Mesodermal cell (in vitro differentiated cells): Measurements from ENCODE around the gene HNMT.
"Not testable (repeated sequence)": the region's sequence is repeated elsewhere in the genome, so short reads cannot be mapped to it uniquely, and the experiment has no call there.

ENCODE experiments used
- H3K27ac ChIP-seq: 2 replicates; pipeline ENCODE4 v1.7.0; 2013; ENCODE audit warnings: mild to moderate bottlenecking, low read depth, low read length, moderate library complexity; ENCODE audit not compliant: severe bottlenecking
- H3K36me3 ChIP-seq: 2 replicates; pipeline ENCODE4 v1.7.1; 2013; ENCODE audit warnings: mild to moderate bottlenecking, low read length, moderate library complexity; ENCODE audit not compliant: control insufficient read depth, insufficient read depth
- H3K4me1 ChIP-seq: one replicate; pipeline ENCODE4 v1.7.1; 2013; ENCODE audit warnings: mild to moderate bottlenecking, low read length; ENCODE audit not compliant: insufficient read depth, control insufficient read depth, poor library complexity, severe bottlenecking
- H3K4me3 ChIP-seq: 2 replicates; pipeline ENCODE4 v1.7.0; 2013; ENCODE audit warnings: low read length, control low read depth, mild to moderate bottlenecking; ENCODE audit not compliant: insufficient read depth, poor library complexity, severe bottlenecking; ENCODE audit errors: extremely low read depth
- H3K9me3 ChIP-seq: 2 replicates; pipeline ENCODE4 v1.7.1; 2013; ENCODE audit warnings: mild to moderate bottlenecking, low read length, moderate library complexity; ENCODE audit not compliant: control insufficient read depth
- WGBS, 2 experiments: methylation state at CpG; one replicate each; pipeline ENCODE4 v1.1.5; 2013; ENCODE audit warnings: missing lambda C conversion rate in 2 of 2; ENCODE audit not compliant: insufficient coverage in 2 of 2; 5-methylcytosine and 5-hydroxymethylcytosine counted together

The HNMT gene

GRCh38 chr2:138042311-138042710 is 78.0 kb downstream of the HNMT start:
- H3K27ac ChIP-seq, result no peak overlapping the region
- WGBS, 2 experiments, result 94 to 98% methylated on average over 3 of the region's 3 CpGs
- no peaks in the 10 kb centered on the region for H3K36me3 ChIP-seq
- no peaks in the 10 kb centered on the region for H3K4me1 ChIP-seq
- H3K4me3 ChIP-seq, result no peak overlapping the region
- H3K9me3 ChIP-seq, result no peaks in the 10 kb centered on the region

- not testable (repeated sequence) for H3K4me1 ChIP-seq, H3K9me3 ChIP-seq, H3K27ac ChIP-seq, H3K36me3 ChIP-seq, H3K4me3 ChIP-seq
- 92 to 100% methylated on average over 1 to 2 of the region's 6 CpGs for WGBS, 2 experiments
Measured at GRCh38 chr2:138043588-138043987, 79.3 kb downstream of the HNMT start.

GRCh38 chr2:138058427-138058826 is 94.2 kb downstream of the HNMT start:
- H3K9me3 ChIP-seq, result no peaks in the 10 kb centered on the region
- H3K4me3 ChIP-seq, result no peak overlapping the region
- no CpG with 5 or more reads among the region's 1 CpG for WGBS, 2 experiments

GRCh38 chr2:138059487-138060300 is 95.4 kb downstream of the HNMT start:
- Histone ChIP-seq H3K4me3 (no peak overlapping the region), H3K27ac (no peak overlapping the region), H3K9me3 (no peaks in the 10 kb centered on the region), H3K36me3 (no peaks in the 10 kb centered on the region), H3K4me1 (no peaks in the 10 kb centered on the region)
- WGBS, 2 experiments, result 86% methylated on average over 1 of the region's 3 CpGs; no CpG with 5 or more reads in 1 of the 2 experiments

More at GRCh38 chr2:138058427-138058826, 94.2 kb downstream of the HNMT start:
- no peak overlapping the region for H3K27ac ChIP-seq
- no peaks in the 10 kb centered on the region for H3K36me3 ChIP-seq
- H3K4me1 ChIP-seq, result no peaks in the 10 kb centered on the region

GRCh38 chr2:138060301-138060635 is 96.0 kb downstream of the HNMT start:
- no peaks in the 10 kb centered on the region for H3K36me3 ChIP-seq
- WGBS, 2 experiments, result 83 to 92% methylated on average over 1 of the region's 1 CpG
- no peaks in the 10 kb centered on the region for H3K9me3 ChIP-seq
- H3K4me3 ChIP-seq, result no peak overlapping the region
- no peak overlapping the region for H3K27ac ChIP-seq
- H3K4me1 ChIP-seq, result no peaks in the 10 kb centered on the region

GRCh38 chr2:138061961-138062360 is 97.7 kb downstream of the HNMT start:
- Histone ChIP-seq H3K9me3 (peaks cover 5% of the 10 kb centered on the region), H3K36me3 (no peaks in the 10 kb centered on the region), H3K4me3 (no peak overlapping the region), H3K4me1 (no peaks in the 10 kb centered on the region), H3K27ac (no peak overlapping the region)
- no CpG with 5 or more reads among the region's 2 CpGs for WGBS, 2 experiments

- Histone ChIP-seq H3K9me3 (peaks cover 5% of the 10 kb centered on the region), H3K27ac (no peak overlapping the region), H3K4me3 (no peak overlapping the region), H3K36me3 (no peaks in the 10 kb centered on the region), H3K4me1 (no peaks in the 10 kb centered on the region)
- WGBS, 2 experiments, result 80% methylated on average over 1 of the region's 2 CpGs; no CpG with 5 or more reads in 1 of the 2 experiments
Measured at GRCh38 chr2:138063181-138063580, 98.9 kb downstream of the HNMT start.
